ENCODE measurements around the gene NPTX2. TPM values are rescaled to one million over a fixed set of nuclear protein-coding genes. Genes with fewer than 3 reads are reported as not detected.

The NPTX2 gene
- total and polyA plus RNA-seq, 4 donors: 0.41 to 2.3 (median 0.63) TPM

DNA sequence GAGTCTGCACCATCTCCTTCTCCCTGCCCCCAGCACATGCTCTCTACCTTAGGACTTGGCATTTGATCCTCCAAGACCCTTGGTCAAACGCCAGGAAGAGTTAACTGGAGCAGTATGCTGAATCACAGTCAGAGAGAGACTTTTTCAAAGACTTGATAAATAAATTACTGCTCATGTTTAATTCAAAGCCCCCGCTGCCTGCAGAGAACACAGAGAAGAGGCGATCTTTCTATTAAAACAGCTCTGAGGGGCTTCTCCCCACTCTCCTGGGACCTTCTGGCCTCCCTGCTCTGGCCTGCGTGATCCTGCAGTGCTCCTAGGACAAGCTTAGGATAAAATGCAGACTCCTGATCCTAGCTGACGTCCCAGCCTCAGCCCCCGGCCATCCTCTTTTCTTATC, 47.8 kb downstream of the NPTX2 start:
- H3K9ac ChIP-seq (ENCODE audit: insufficient read depth in 1 of 2, low read length in 2 of 2): no peak overlapping the region
- 81 to 82% methylated on average over 6 of the region's 6 CpGs for WGBS, 2 donors
- no peak overlapping the region for H3K27ac ChIP-seq (ENCODE audit: low read depth in 1 of 2, low read length in 1 of 2)
- peaks cover 0 to 20% (median 3%) of the 10 kb centered on the region in 4 donors for H3K9me3 ChIP-seq (ENCODE audit: control insufficient read depth in 4 of 4, insufficient read depth in 3 of 4, low read length in 3 of 4)
- no peaks in the 10 kb centered on the region for H3K4me1 ChIP-seq (ENCODE audit: control insufficient read depth in 5 of 5, insufficient read depth in 5 of 5, low read length in 5 of 5)
- DNase-seq (no peak), ATAC-seq (ENCODE audit: insufficient read depth, low FRiP score) (no peak)
- H3K36me3 ChIP-seq (ENCODE audit: control insufficient read depth in 4 of 4, insufficient read depth in 4 of 4, low read length in 4 of 4): no peaks in the 10 kb centered on the region
- no peak overlapping the region for H3K4me3 ChIP-seq
- no peaks in the 10 kb centered on the region for H3K27me3 ChIP-seq (ENCODE audit: control insufficient read depth in 3 of 3, insufficient read depth in 3 of 3, low read length in 2 of 3)
- TF ChIP-seq, protein P1, sequence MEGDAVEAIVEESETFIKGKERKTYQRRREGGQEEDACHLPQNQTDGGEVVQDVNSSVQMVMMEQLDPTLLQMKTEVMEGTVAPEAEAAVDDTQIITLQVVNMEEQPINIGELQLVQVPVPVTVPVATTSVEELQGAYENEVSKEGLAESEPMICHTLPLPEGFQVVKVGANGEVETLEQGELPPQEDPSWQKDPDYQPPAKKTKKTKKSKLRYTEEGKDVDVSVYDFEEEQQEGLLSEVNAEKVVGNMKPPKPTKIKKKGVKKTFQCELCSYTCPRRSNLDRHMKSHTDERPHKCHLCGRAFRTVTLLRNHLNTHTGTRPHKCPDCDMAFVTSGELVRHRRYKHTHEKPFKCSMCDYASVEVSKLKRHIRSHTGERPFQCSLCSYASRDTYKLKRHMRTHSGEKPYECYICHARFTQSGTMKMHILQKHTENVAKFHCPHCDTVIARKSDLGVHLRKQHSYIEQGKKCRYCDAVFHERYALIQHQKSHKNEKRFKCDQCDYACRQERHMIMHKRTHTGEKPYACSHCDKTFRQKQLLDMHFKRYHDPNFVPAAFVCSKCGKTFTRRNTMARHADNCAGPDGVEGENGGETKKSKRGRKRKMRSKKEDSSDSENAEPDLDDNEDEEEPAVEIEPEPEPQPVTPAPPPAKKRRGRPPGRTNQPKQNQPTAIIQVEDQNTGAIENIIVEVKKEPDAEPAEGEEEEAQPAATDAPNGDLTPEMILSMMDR (IDR thresholded peaks at IDR 0.05; ENCODE audit: control extremely low read depth, extremely low read depth): no peak

DNA sequence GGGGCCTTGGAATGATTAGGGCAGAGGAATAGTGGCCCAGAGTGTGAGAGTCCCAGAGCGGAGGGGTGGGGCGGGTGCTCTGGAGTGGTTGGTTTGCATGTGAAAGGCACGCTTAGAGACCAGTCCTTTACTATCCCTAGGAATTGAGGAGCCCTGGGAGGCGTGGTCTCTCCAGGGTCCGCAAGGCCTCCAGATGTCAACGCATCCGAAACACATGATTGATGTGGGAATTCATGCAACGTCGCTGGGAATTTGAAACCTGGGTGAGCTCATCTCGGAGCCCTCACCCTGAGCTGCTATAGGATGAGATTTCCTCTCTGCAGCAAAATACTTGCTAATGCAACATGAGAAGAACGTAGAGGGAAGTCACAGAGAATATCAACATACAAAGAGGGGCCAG, 51.2 kb downstream of the NPTX2 start:
- no peak overlapping the region for H3K4me3 ChIP-seq
- H3K27me3 ChIP-seq (ENCODE audit: control insufficient read depth in 3 of 3, insufficient read depth in 3 of 3, low read length in 2 of 3): no peaks in the 10 kb centered on the region
- DNase-seq (no peak), ATAC-seq (ENCODE audit: insufficient read depth, low FRiP score) (no peak)
- peaks cover 0 to 22% (median 5%) of the 10 kb centered on the region in 4 donors for H3K9me3 ChIP-seq (ENCODE audit: control insufficient read depth in 4 of 4, insufficient read depth in 3 of 4, low read length in 3 of 4)
- TF ChIP-seq, protein P1 (IDR thresholded peaks at IDR 0.05; ENCODE audit: control extremely low read depth, extremely low read depth): no peak
- no peaks in the 10 kb centered on the region for H3K36me3 ChIP-seq (ENCODE audit: control insufficient read depth in 4 of 4, insufficient read depth in 4 of 4, low read length in 4 of 4)
- 34 to 47% methylated on average over 11 of the region's 11 CpGs for WGBS, 2 donors
- H3K9ac ChIP-seq (ENCODE audit: insufficient read depth in 1 of 2, low read length in 2 of 2): no peak overlapping the region
- H3K4me1 ChIP-seq (ENCODE audit: control insufficient read depth in 5 of 5, insufficient read depth in 5 of 5, low read length in 5 of 5): no peaks in the 10 kb centered on the region
- no peak overlapping the region for H3K27ac ChIP-seq (ENCODE audit: low read depth in 1 of 2, low read length in 1 of 2)

DNA sequence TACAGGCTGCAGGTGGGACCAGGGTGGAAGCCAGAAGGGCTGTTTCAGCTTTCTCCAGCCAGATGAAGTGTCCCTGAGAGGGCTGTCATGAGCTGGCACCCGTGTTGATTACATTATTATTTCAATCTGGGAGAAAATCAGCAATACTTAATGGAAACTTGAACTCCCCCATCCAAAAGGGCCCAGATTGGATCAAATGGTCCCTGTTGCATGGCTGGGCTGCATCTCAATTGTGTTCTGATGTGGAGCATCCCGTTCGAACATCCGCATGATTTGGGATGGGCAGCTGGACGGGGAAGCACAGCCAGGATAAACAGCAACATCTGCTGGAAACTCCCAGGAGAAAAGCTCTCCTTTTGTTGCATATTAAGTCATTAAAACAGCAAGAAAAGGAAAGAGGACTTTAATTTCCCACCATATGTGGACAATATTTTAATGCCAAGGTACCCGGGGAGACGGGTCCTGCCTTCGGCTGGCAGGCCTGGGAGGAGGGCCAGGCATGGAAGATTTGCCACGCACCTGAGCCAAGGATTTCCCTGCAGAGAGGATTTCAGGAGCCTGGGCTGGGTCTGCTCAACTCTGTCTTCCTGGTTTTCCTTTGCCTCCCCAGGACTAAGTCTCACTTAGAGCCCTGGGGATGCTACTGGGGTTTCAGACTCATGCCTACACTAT, 52.4 kb downstream of the NPTX2 start:
- H3K9me3 ChIP-seq (ENCODE audit: control insufficient read depth in 4 of 4, insufficient read depth in 3 of 4, low read length in 3 of 4): peaks cover 0 to 17% (median 3%) of the 10 kb centered on the region in 4 donors
- H3K9ac ChIP-seq (ENCODE audit: insufficient read depth in 1 of 2, low read length in 2 of 2): no peak overlapping the region
- DNase-seq (no peak), ATAC-seq (ENCODE audit: insufficient read depth, low FRiP score) (no peak)
- H3K4me3 ChIP-seq: no peak overlapping the region
- H3K27ac ChIP-seq (ENCODE audit: low read depth in 1 of 2, low read length in 1 of 2): no peak overlapping the region
- TF ChIP-seq, protein P1 (IDR thresholded peaks at IDR 0.05; ENCODE audit: control extremely low read depth, extremely low read depth): no peak
- H3K4me1 ChIP-seq (ENCODE audit: control insufficient read depth in 5 of 5, insufficient read depth in 5 of 5, low read length in 5 of 5): no peaks in the 10 kb centered on the region
- H3K36me3 ChIP-seq (ENCODE audit: control insufficient read depth in 4 of 4, insufficient read depth in 4 of 4, low read length in 4 of 4): no peaks in the 10 kb centered on the region
- no peaks in the 10 kb centered on the region for H3K27me3 ChIP-seq (ENCODE audit: control insufficient read depth in 3 of 3, insufficient read depth in 3 of 3, low read length in 2 of 3)
- WGBS, 2 donors: 72 to 82% methylated on average over 9 of the region's 9 CpGs

DNA sequence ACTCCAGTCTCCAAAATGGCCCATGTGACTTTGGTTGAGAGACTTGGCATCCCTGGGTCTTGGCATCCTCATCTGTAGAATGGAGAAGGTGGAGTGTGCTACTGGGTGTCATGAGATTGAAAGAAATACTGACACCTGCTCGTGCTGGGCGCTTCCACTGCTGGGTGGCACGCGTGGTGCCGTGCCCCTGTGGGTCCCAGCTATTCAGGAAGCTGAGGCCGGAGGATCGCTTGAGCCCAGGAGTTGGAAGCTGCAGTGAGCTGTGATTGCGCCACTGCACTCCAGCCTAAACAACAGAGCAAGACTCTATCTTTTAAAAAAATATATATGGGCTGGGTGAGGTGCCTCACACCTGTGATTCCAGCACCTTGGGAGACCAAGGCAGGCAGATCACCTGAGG, 53.1 kb downstream of the NPTX2 start:
- no peak for DNase-seq
- Histone ChIP-seq H3K9ac (ENCODE audit: insufficient read depth in 1 of 2, low read length in 2 of 2) (no peak overlapping the region), H3K4me1 (ENCODE audit: control insufficient read depth in 5 of 5, insufficient read depth in 5 of 5, low read length in 5 of 5) (no peaks in the 10 kb centered on the region), H3K36me3 (ENCODE audit: control insufficient read depth in 4 of 4, insufficient read depth in 4 of 4, low read length in 4 of 4) (no peaks in the 10 kb centered on the region), H3K9me3 (ENCODE audit: control insufficient read depth in 4 of 4, insufficient read depth in 3 of 4, low read length in 3 of 4) (peaks cover 0 to 20% (median 3%) of the 10 kb centered on the region in 4 donors), H3K27me3 (ENCODE audit: control insufficient read depth in 3 of 3, insufficient read depth in 3 of 3, low read length in 2 of 3) (no peaks in the 10 kb centered on the region), H3K4me3 (no peak overlapping the region), H3K27ac (ENCODE audit: low read depth in 1 of 2, low read length in 1 of 2) (no peak overlapping the region)
- TF ChIP-seq, protein P1 (IDR thresholded peaks at IDR 0.05; ENCODE audit: control extremely low read depth, extremely low read depth): no peak
- 81 to 82% methylated on average over 8 of the region's 8 CpGs for WGBS, 2 donors
- ATAC-seq (ENCODE audit: insufficient read depth, low FRiP score): no peak
